Testis (tissue), 2 donors: ENCODE results near the gene SLC2A5.

Source experiments
- POLR2A ChIP-seq: fragments of 450-650 bp; IDR thresholded peaks from one replicate; pipeline ENCODE4 v1.6.1; 2017; ENCODE audit warnings: antibody characterized with exemption, mild to moderate bottlenecking, moderate library complexity
- TF ChIP-seq, protein P1 (sequence below), 3 experiments: fragments of 450-650 bp in 2 of 3; fragments of 200-600 bp in 1 of 3; sonication (generic) in 1 of 3; IDR thresholded peaks; one replicate each; pipeline ENCODE4 v1.5.1; 2016 to 2019; ENCODE audit warnings: antibody characterized with exemption in 3 of 3, mild to moderate bottlenecking in 2 of 3, moderate library complexity in 1 of 3

DNA sequence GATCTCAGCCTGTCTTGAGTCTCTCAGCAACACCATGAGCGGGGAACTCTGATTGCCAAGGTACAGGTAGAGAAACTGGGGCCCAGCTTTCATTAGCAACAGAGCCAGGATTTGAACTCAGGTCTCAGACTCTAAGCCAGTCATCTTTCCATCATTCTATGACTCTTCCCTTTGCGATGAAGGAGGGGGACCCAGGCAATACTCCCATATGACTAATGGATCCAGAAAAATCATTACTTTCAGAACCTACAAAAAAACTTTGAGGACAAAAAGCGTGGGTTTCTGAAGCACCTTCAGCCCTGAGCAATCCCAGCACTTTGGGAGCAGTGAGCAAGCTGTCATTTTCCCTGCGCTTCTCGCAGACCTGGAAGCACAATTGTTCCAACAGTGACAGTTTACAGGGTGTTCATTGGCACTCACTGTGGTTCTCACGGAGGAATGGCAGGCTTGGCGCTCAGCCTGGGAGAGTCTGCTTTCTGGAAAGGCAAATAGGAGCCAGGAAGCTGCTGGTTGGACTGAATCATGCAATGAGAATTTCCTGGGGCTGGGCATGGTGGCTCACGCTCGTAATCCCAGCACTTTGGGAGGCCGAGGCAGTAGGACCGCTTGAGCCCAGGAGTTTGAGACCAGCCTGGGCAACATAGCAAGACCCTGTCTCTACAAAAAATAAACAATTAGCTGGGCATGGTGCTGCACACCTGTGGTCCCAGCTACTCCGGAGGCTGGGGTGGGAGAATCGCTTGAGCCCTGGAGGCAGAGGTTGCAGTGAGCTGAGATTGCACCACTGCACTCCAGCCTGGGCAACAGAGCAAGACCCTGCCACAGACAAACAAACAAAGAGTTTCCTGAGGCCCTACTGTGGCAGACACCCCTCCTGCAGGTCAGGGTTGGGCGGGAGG lies 83.3 kb downstream of the SLC2A5 start:
- no peak for TF ChIP-seq POLR2A
- TF ChIP-seq, protein P1, sequence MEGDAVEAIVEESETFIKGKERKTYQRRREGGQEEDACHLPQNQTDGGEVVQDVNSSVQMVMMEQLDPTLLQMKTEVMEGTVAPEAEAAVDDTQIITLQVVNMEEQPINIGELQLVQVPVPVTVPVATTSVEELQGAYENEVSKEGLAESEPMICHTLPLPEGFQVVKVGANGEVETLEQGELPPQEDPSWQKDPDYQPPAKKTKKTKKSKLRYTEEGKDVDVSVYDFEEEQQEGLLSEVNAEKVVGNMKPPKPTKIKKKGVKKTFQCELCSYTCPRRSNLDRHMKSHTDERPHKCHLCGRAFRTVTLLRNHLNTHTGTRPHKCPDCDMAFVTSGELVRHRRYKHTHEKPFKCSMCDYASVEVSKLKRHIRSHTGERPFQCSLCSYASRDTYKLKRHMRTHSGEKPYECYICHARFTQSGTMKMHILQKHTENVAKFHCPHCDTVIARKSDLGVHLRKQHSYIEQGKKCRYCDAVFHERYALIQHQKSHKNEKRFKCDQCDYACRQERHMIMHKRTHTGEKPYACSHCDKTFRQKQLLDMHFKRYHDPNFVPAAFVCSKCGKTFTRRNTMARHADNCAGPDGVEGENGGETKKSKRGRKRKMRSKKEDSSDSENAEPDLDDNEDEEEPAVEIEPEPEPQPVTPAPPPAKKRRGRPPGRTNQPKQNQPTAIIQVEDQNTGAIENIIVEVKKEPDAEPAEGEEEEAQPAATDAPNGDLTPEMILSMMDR (IDR thresholded peaks at IDR 0.05): no peak
